Stimulated activated CD4-positive, alpha-beta T cell treated with anti-CD3 and anti-CD28 coated beads, TNF-alpha, amount 100 ng/mL, for 4 hours (primary cell): ENCODE measurements around the gene NKX2-2.

Experiments
- DNase-seq, 3 experiments: peaks; one replicate each; pipeline ENCODE4 v3.0.0-alpha.2; 2020; ENCODE audit warnings: low read depth in 3 of 3

The NKX2-2 gene

DNA sequence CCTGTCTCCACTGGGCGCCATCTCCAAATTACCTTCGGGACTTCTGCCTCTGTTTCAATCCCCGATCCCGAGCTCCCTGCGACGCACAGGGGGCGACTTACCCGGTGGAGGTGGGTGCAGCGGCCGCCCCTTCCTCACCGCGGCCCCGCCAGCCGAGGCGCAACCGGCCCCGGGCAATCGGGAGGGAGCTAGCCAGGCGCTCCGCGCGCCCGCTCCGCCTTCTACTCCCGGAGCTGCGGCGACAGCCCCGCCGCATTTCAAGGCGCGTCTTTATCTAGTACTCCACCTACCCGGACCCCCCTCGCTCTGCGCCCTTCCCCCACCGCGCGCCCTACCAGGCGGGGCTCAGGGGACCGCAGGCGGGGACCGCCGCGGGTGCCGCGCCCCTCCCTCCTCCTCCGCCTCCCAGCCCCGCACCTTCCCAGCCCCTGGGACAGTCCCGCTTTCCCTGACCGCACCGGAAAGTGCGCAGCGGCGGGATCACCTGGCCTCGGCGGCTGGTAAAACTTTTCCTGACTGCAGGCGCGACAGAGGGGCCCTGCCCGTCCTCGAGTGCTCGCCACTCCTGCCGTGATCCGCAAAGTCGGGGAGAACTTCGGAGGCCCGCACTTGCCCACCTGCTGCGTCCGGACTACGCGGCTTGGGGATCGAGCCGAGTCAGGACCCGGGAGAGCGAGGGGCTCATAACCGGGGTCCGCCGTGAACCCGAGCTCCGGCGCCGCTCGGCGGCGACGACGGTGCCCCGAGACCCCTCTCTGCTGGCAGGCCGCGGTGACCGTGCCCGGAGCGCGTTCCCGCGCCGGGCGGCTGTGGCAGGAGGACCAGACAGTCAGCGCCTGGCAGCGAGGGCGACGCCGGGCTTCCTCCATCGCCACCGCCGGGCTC, 8.0 kb upstream of the NKX2-2 start:
- no peak for DNase-seq

DNA sequence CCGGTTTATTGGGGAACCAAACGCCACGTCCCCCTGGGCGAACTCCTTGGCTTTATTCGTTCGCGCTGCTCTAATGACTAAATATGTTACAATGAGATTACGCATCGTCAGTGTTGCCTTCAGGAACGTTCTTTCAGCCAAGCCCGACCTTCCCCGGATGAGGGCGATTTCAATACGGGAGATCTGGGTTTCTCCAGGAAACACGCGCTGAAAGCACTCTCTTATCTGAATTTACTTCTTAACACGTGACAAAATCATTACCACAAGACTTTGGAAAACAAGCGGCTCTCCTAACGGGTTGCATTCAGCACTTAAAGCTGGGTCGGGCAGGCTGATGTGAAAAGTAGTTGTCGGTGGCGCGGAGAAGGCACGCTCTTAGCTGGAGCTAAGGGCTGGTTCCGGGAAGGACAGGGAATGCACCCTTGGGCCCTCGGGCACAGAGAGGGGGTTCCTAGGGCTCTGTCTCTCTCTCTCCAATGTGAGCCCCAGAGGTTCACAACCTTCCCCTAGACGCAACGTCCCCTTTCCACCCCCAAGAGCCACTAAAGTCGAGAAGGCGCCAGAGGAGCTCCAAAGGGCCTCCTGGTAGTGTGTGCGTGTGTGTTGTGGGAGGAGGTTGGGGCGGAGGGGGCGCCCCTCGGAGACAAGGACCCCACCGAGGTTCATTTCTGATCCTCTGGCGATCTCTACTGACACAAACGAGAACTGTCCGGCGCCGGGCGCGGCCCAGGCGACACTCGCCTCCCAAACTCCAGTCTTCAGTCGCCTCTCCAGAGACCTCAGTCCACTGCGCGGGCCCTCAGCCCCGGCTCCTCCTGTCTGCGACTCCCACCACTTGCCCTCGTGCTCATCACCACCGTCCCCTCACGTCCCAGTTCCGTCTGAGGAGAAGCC, 7.1 kb upstream of the NKX2-2 start:
- no peak for DNase-seq

DNA sequence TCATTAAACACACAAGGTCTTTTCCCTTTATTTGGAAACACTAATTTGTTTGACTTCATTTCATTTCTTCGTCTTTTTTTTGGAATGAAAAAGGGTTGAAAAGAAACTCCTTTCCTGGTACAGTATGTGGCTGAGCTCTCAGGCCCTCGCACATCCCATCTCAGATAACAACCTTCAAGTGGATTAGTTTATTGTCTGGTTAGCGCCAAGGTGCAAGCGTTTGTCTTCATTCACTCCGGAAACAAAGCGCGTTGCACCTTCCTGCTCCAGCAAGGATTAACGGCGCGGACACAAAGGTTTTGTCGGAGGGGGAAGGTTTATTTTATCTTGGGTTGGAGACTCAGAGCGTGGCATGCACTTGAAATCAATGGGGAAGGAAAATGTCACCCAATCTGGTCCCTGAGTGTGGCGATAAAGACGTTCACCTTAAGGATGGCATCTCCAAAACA, 5.3 kb upstream of the NKX2-2 start:
- no peak for DNase-seq

DNA sequence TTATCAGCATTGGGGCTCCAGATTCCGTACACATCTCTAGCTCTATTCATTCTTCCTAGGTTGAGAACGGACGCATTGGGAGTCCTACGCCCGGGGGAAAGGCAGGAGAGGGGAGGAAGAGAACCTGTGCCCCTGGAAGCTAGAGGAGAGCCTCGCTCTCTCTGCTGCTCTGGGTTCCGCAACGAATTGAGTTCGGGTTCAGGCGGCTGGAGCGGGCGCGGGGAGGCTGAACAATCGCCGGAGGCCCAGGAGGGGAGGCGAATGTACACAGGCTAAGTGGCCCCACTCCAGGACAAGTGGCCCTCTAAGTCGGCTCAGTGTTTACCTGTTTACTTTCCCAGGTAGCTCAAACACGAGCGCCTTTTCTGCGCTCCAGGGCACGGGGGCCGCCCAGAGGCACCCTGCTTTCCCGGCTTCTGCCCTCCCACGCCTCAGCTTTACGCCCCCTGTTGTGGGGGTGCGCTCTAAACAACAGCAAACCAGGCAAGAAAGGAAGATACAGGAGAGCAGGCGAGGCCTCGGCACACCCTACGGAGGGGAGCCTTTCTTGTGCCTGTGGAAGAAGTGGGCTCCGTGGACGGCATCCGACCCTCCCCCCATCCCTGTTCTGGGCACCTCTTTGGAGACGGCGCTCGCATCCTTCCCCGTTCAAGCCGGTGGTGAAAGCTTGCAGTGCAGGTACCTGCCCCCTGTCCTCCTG, 4.6 kb upstream of the NKX2-2 start:
- no peak for DNase-seq

DNA sequence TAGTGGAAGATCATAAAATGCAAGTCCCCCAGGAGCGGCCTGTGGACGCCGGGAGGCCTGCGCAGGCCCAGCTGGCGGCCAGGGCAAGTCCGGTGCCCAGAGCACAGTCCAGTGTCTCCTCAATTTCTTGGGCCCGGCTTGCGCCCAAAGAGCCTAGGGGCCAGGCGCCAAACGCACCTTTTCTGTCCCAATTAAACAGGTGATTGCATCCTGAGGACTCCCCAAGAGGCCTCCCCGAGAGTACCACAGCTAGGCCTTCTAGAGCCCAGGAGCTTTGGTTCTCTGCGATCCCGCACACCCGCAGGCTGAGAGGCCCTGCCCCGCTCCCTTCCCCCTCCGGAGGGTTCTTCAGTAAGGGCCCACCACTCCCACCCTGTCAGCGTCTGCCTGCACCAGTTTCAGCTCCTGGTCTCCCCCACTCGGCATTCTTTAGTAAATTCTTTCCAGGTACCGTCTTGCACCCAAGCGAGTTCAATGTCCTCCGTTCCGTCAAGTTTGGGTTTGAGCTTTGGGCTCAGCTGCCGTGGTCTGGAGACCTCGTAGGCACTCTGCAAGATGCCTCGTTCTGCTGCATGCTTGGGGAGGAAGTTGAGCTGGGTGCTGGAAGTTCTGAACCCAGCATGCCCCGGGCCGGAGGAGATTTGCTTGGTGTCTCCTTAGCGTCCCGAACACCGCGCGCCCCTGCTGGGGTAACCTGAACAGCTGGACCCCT, 3.9 kb upstream of the NKX2-2 start:
- no peak for DNase-seq

DNA sequence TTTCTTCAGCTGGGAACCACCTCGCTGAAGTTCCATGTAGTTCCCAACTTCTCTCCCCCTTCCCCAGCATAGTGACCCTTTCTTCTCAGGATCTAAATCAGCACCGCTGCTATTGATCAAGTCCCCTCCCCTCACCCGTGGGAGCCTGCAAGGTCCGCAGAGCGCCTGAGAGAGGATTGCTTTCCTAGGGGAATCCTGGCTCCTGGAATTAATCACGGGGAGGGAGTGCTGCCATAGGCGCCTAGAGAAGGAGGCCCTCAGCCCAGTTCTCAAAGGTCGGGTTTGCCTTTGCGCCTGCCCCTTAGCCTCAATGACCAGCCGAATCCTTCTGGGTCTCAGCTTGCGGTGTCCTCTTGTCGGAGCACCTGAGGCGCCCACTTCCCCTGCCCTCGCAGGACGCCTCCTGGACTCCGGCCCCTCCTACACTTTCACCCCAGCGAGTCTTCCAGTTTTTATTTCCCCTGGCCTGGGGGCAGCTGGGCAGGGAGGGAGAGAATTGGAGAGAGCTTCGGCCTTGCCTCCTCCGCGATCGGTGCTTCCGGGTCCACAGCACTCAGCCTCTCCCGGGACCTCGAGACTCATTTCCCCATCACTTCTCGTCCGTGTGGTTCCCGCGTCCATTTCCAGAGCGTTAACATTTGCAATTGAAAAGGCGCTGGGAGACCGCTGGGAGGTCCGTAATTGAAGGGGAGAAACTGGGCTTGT, 3.1 kb upstream of the NKX2-2 start:
- no peak for DNase-seq

DNA sequence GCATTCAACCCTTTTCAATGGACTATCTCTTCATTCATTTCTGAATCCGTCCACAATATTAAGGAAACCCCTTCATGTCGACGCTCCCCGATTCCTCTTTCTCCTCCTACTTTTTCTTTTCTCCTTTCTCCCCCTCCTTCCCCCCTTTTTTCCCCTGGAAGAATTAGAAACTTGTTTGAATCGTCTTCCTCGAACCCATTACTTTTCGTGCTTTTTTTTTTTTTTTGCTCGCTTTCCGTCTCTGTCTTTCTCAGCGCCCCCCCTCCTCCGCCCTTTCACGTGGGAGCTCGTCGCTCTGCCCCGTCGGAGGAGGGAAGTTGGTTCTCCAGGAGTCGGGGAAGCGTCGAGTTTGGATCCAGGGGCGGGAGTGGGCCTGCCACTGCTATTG, 2.3 kb upstream of the NKX2-2 start:
- no peak for DNase-seq

DNA sequence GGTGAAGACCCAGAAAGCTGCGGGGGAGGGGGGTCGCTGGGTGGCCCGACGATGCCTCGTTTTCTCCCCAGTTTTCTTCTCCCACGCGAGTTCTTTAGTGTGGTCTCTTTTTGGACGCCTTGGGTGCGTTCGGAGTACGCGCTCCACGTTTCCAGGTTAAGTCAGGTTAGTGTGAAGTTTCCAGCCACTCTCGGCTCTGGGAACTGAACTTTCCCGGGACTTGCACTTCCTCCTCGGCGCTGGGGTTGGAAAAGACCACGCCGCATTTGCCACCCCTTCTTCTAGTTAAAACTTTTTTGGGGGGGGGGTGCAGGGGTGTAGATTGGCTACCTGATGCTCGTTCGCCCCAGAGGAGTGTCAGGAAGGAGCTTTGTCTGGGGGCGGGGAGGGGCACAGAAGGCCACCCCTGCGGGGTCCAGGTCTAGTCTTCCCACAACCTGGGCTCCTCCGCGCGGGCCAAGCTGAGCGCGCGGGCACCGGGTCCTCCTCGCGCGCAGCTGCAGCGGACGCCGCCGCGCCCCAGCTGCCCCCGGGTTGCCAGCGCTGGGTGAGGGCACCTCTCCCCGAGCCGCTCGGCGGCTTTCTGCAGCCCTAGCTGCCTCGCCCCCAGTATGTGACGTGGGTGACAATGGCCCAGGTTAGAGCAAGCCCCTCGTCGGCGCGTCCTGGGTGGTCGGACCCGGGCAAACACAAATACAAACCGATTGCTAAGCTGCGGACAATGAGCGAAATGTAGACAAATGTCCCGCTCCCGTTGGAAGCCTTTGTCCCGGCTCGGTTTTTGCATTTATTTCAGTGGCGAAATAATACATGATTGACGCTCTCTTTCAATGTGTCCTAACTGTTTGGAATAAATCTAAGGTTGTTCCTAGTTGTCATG, 1.7 kb upstream of the NKX2-2 start:
- DNase-seq = no peak

DNA sequence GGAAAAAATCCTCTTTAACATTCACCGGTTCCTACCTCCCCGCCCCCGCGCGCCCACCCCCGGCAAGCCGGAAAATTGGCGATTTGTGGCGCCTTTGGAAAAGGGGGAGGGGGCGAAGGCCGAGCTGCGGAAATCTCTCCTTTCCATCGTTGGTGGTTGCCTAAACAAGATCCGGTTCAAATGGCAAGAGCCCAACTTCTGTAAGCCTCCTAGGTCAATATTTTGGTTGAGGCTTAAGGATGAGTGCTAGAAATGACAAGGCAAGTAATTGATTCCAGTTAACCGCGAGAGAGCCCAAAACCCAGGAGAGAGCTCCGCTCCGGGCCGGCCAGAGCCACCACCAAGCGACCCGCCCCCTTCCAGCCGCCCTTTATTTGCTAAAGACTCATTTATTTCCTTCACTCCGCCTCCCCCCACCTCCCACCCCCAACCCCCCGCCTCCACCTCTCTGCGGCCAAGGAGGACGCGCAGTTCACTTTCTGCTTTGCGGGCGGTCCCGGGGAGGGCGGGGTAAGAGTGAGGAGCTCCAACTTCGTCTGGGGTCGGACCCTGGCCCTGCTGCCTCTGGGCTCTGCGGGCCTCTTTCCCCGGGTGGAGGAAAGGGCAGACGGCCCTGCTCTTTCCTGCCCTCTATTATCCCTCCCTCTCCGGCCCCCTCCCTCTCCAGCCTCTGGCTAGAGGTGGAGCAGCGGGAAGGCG, 838 bp upstream of the NKX2-2 start:
- no peak for DNase-seq

DNA sequence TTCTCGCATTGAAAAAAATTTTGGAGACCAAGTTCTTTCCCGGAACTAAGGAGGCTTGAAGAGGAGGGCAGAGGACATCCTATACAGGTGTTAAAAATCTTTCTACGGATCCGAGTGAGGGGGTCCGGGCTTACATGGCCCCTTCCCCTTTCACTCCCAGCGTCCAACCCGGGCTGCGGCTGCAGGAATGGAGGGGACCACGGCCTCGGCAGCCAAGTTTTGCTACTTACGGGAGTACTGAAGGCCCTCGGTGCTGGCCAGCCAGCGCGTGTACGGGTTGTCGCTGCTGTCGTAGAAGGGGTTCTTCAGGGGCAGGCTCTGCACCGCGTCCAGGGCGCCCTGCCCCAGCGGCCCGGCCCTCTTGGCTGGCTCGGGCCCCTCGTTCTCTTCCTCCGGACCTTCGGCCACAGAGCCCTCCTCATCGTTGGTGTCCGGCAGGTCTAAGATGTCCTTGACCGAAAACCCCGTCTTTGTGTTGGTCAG, 642 bp downstream of the NKX2-2 start:
- DNase-seq = no peak

DNA sequence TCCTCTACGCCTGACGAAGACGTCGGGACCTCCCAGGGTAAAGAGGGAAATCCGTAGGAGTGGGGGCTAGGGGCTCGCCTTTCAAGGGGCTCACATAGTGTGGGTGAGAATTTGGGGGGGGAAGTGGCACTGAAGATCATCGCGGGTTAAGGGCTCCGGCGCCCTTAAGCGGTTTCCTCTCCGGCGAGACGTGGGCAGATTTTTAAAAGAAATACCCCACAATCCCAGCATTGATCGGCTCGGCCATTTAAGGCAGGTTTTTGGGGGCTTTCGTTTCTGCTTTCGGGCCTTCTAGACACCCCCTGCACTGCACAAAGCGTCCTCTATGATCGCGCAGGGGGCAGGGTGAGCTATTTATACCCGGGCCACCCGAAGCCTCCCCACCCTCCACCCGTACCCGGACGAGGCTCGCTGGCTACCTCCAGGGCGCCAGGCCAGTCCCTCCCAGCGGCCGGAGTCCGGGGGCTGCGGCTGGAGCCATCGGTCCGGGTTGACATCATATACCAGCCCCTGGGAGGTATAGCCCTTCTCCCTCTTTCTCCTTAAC, 1.2 kb downstream of the NKX2-2 start:
- DNase-seq = no peak

DNA sequence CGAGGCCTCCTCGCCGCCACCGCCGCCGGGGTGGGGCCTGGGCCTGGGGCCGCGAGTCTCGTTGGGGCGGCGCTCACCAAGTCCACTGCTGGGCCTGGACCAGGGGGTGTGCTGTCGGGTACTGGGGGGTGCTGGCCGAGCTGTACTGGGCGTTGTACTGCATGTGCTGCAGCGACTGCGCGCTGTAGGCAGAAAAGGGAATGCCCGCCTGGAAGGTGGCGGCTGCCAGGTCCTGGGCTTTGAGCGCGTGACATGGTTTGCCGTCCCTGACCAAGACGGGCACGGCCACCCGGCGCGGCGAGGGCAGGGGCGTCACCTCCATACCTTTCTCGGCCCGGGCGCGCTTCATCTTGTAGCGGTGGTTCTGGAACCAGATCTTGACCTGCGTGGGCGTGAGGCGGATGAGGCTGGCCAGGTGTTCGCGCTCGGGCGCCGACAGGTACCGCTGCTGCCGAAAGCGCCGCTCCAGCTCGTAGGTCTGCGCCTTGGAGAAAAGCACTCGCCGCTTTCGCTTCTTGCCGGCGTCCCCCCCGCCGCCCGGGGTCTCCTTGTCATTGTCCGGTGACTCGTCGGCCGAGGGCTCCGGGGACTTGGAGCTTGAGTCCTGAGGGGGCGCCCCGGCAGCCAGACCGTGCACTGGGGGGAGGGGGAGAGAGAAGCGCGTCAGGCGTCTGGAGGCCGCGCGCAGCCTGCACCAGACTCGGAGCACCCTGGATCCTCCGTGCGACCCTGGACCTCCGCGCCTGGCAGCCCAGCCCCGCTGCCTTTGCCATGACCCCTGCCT, 1.8 kb downstream of the NKX2-2 start:
- no peak for DNase-seq

DNA sequence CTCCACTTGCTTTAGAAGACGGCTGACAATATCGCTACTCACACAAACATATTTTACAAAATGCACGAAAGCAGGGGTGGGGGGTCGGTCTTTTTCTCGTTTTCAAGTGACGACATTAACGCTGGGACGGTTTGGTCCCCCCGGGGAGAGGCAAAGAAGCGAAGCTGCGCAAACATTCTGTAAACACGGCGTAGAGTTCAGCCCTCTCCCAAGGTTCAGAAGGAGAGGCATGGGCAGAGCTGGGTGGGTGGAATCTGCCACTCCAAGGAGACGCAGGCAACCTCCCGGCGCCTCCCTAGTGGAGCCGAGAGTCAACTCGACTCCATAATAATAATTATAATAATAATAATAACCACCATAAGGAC, 2.4 kb downstream of the NKX2-2 start:
- DNase-seq = no peak

DNA sequence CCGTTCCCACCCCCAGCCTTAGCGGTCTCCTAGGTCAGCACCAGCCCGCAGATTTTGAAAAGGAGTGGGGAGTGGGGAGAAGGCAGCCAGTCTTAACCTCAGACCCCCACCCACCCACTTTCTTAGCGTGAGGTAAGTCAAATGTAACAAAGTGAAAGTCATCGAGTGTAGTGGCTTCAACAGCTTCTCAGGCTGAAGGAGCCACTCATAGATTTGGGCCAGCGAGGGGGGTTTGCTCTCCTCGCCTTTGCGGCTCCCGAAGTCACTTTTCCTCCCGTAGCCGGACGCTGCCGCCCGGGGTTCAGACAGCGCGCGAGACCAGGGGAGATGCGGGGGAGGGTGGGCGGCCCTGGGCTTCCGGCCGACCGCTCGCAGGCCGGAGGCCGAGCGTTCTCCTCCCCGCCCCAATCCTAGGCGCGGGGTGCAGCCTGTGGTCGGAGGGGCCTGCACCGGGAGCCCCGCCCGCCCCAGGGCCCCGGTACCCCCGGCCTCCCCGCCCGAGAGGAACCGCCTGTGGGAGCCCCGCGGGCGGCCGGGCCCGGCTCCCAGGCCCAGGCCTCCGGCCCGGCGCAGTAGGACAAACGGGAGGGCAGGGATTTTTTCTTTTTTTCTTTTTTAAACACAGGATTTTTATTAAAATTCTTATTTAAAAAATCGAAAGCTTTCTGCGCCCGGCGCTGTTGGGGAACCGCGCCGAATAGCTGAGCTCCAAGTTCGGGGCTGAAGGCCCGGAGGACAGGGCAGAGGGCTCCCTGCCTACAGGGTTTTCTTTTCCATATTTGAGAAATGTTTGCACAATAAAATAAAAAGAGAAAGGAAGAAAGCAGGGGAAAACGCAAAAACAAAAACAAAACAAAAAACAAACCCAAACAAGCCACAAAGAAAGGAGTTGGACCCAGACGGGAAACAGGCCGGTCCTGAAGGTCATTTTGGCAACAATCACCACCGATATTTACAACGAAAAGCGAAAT, 3.2 kb downstream of the NKX2-2 start:
- no peak for DNase-seq

DNA sequence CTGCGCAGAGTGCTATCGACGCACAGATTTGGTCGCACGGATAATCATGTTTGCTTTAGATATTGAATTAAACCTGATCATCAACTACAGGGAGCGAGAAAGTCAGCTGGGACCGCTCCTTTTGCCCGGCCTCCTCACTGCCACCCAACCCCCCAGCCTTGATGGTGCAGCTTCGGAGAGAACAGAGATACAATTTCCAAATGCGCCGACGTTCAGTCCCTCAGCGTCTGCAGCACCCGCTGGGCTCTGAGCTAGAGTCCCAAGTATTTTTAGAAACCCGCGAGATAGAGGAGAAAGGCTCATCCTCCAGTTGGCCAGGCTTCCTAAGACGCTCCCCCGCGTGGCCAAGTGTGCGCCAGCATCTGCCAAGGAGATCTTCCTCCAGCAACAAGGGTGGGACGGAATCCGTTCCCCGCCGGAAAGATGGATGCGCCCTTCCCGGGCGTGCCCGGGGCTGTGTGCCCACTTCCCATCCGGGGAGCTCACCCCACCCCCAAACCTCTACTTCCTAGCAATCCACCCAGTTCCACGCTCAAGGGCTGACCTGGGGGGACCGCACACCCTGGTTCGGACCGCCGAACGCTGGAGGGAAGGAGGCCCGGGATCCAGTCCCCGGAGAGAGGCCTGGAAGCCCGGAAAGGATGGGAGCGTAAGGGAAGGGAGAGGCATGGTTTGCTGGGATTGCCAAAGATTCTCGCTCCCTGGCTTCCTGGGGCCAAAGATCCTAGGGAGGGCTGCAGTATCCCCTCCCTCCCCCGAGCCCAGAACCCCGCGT, 4.1 kb downstream of the NKX2-2 start:
- no peak for DNase-seq

DNA sequence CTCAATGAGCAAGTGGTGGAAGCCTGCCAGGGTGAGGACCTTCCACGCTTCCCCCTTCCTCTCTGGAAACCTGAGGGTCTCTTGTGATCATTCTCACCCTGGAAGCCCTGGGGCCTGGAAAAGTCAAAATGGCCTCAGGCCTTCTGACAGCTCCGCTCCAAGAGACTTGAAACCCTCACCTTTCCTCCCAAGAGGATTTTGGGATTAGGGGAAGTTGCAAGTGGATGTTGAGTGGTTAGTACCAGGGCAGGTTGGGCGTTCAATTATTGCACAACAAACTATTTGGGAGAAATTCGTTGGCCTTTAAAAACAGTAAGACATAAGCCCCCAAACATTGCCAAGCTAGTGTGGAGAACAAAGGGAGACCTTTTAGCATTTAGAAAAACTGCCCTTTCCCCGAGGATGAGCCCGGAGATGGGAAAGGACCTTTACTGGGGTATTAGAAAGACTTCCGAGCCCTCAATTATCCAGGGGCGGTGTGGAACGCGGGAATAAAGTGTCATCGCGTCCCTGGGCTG, 4.7 kb downstream of the NKX2-2 start:
- no peak for DNase-seq
